K562 (cell line): ENCODE measurements around the gene ARID3A. TPM values are rescaled to one million over a fixed set of nuclear protein-coding genes. Genes with fewer than 3 reads are reported as not detected.

Experiments
- ATAC-seq: fragments of 200-7000 bp; cut with Tn5 transposase; 3 replicates; pipeline ENCODE4 v1.9.1; 2020; ENCODE audit warnings: moderate library complexity
- BruUV-seq: library from RNA; stranded (reverse); fragments of 400-500 nt; replicated peaks from 2 replicates; lab custom pipeline; 2021; lab: Mats Ljungman, UMichigan
- CTCF ChIA-PET: fragments of 300-600 bp; formaldehyde crosslinking; extraction: SDS; loops from one replicate; lab custom pipeline; 2021; ENCODE audit warnings: low intra/inter-chr PET ratio; lab: Yijun Ruan, JAX
- POLR2A ChIA-PET: fragments of 300-600, 350-650 bp; sonication (Branson Sonifier 250); formaldehyde crosslinking; extraction: SDS; loops from one replicate; lab custom pipeline; 2021; ENCODE audit warnings: antibody characterized with exemption, inconsistent platforms; lab: Yijun Ruan, JAX
- DNase-seq, 4 experiments: peaks; one replicate each; pipeline versions ENCODE4 v3.0.0 to v3.0.0-alpha.2; 2011 to 2018; ENCODE audit warnings: low spot score in 3 of 4, mixed read lengths in 3 of 4; ENCODE audit errors: extremely low read depth in 1 of 4
- FAIRE-seq: peaks from 2 replicates; lab custom pipeline; 2011; peaks lifted over from hg19 to GRCh38; lab: Jason Lieb, UNC
- H2AFZ ChIP-seq: 2 replicates; pipeline ENCODE4 v1.6.0; 2011; ENCODE audit warnings: low read depth, low read length, control low read depth, inconsistent platforms
- H3K27ac ChIP-seq: fragments of 200-600 bp; 3 replicates; pipeline ENCODE4 v1.8.0; 2011; ENCODE audit warnings: low read depth, mild to moderate bottlenecking, control low read depth, inconsistent platforms, low read length, moderate library complexity, mixed read lengths; ENCODE audit errors: extremely low read depth
- H3K27me3 ChIP-seq, 2 experiments: fragments of 300-600 bp in 1 of 2; 2 replicates in 1 of 2; 3 replicates in 1 of 2; pipeline versions ENCODE4 v1.6.0 to v1.8.0; 2011; ENCODE audit warnings: inconsistent platforms in 2 of 2, low read length in 2 of 2, mild to moderate bottlenecking in 1 of 2, mixed read lengths in 1 of 2, moderate library complexity in 1 of 2; ENCODE audit not compliant: control insufficient read depth in 2 of 2, insufficient read depth in 2 of 2
- H3K36me3 ChIP-seq: fragments of 300-600 bp; 3 replicates; pipeline ENCODE4 v1.8.0; 2011; ENCODE audit warnings: mild to moderate bottlenecking, low read length, inconsistent platforms; ENCODE audit not compliant: control insufficient read depth, insufficient read depth
- H3K4me1 ChIP-seq, 2 experiments: fragments of 200-600 bp in 1 of 2; replicated peaks in 1 of 2; 2 replicates in 1 of 2; 3 replicates in 1 of 2; pipeline versions ENCODE4 v1.5.1 to v1.8.0; 2011; ENCODE audit warnings: inconsistent platforms in 2 of 2, low read length in 2 of 2, mild to moderate bottlenecking in 1 of 2, mixed read lengths in 1 of 2, moderate library complexity in 1 of 2; ENCODE audit not compliant: control insufficient read depth in 2 of 2, insufficient read depth in 2 of 2
- H3K4me2 ChIP-seq: 2 replicates; pipeline ENCODE4 v1.6.1; 2011; ENCODE audit warnings: low read length, control low read depth, inconsistent platforms, mixed read lengths; ENCODE audit not compliant: insufficient read depth
- H3K4me3 ChIP-seq: fragments of 200-600 bp; sonication (generic), shearing (Covaris generic); 2 replicates; pipeline ENCODE4 v1.5.1; 2016; ENCODE audit warnings: control low read depth, inconsistent platforms
- H3K79me2 ChIP-seq: fragments of 200-600 bp; 3 replicates; pipeline ENCODE4 v1.8.0; 2011; ENCODE audit warnings: low read length, inconsistent platforms; ENCODE audit not compliant: control insufficient read depth, insufficient read depth
- H3K9ac ChIP-seq, 2 experiments: 2 replicates each; pipeline versions ENCODE4 v1.6.0 to v1.6.1; 2011; ENCODE audit warnings: low read depth in 2 of 2, low read length in 2 of 2, control low read depth in 1 of 2, inconsistent platforms in 1 of 2, mild to moderate bottlenecking in 1 of 2, mixed read lengths in 1 of 2; ENCODE audit not compliant: insufficient read depth in 1 of 2
- H3K9me1 ChIP-seq: one replicate; pipeline ENCODE4 v1.6.0; 2011; ENCODE audit warnings: inconsistent platforms, mild to moderate bottlenecking, low read length, moderate library complexity; ENCODE audit not compliant: control insufficient read depth, insufficient read depth
- H3K9me3 ChIP-seq: replicated peaks from 2 replicates; pipeline ENCODE4 v1.5.1; 2011; ENCODE audit warnings: low read depth, low read length, inconsistent platforms; ENCODE audit not compliant: control insufficient read depth, insufficient read depth
- H4K20me1 ChIP-seq: replicated peaks from 2 replicates; pipeline ENCODE4 v1.6.1; 2011; ENCODE audit warnings: low read length, inconsistent platforms, mixed read lengths; ENCODE audit not compliant: control insufficient read depth, insufficient read depth
- FOS ChIP-seq: IDR thresholded peaks from 3 replicates; pipeline ENCODE4 v1.6.1; 2011; ENCODE audit not compliant: insufficient read length; ENCODE audit errors: extremely low read depth
- FUS ChIP-seq: fragments of 200-400 bp; formaldehyde crosslinking; optimal IDR thresholded peaks from 2 replicates; pipeline ENCODE3; 2017; ENCODE audit warnings: low read depth, low read length
- GABPB1 ChIP-seq: sonication (generic); formaldehyde crosslinking; IDR thresholded peaks from 2 replicates; pipeline ENCODE4 v1.8.0; 2022; ENCODE audit warnings: mild to moderate bottlenecking, missing genetic modification reagents
- HNRNPL ChIP-seq: fragments of 200-400 bp; formaldehyde crosslinking; IDR thresholded peaks from 2 replicates; pipeline ENCODE4 v1.6.1; 2017; ENCODE audit warnings: low read depth, mild to moderate bottlenecking, low read length
- HSF4 ChIP-seq: fragments of 250-450 bp; sonication (Bioruptor Pico); IDR thresholded peaks from 2 replicates; pipeline ENCODE4 v2.1.2; 2022; ENCODE audit warnings: mild to moderate bottlenecking, moderate library complexity, borderline replicate concordance
- PCBP1 ChIP-seq: fragments of 200-400 bp; formaldehyde crosslinking; IDR thresholded peaks from 2 replicates; pipeline ENCODE4 v1.6.1; 2018; ENCODE audit warnings: mild to moderate bottlenecking, low read depth, low read length; ENCODE audit not compliant: poor library complexity, severe bottlenecking
- PRPF4 ChIP-seq: fragments of 200-400 bp; formaldehyde crosslinking; IDR thresholded peaks from one replicate; pipeline ENCODE4 v1.6.1; 2017; ENCODE audit warnings: low read length, low read depth, mild to moderate bottlenecking; ENCODE audit not compliant: insufficient read depth, poor library complexity, severe bottlenecking
- ZNF175 ChIP-seq: fragments of 200-800 bp; sonication (Bioruptor generic); IDR thresholded peaks from 2 replicates; pipeline ENCODE4 v1.6.1; 2016; ENCODE audit warnings: low read depth, mild to moderate bottlenecking, missing genetic modification characterization, missing compliant biosample characterization
- ZNF347 ChIP-seq: fragments of 450-650 bp; formaldehyde crosslinking; IDR thresholded peaks from 2 replicates; pipeline ENCODE4 v1.4.0; 2020; ENCODE audit warnings: low read depth, mild to moderate bottlenecking, moderate library complexity
- WGBS: fragments of 100-300 bp; shearing (Covaris generic); methylation state at CpG from one replicate; pipeline ENCODE4 v1.1.6; 2016; ENCODE audit warnings: low coverage, mixed read lengths; ENCODE audit not compliant: insufficient coverage; ENCODE audit errors: missing lambda C conversion rate; 5-methylcytosine and 5-hydroxymethylcytosine counted together
- in situ Hi-C: fragments of 300-500 bp; cut with MboI; formaldehyde crosslinking; loops from 4 replicates; pipeline ENCODE4 v1.15.0; 2018; ENCODE audit warnings: inconsistent platforms, mixed read lengths
- intact Hi-C: fragments of 100-400 bp; cut with micrococcal nuclease; formaldehyde crosslinking; loops from 2 replicates; pipeline ENCODE4 v1.14.2; 2022
- polyA plus RNA-seq, 8 experiments: library from polyadenylated mRNA; depleted of rRNA in 4 of 8; stranded (reverse) in 5 of 8; unstranded in 3 of 8; fragments of >200 nt; fragmentation: Nextera tagmentation in 2 of 8; fragmentation: Illumina TruSeq in 1 of 8; extraction: Ambion mirVana in 2 of 8; extraction: Trizol in 1 of 8; gene quantifications; 2 replicates each; pipeline versions ENCODE4 v1.2.1 to v1.2.3, GENCODE V29; 2011 to 2014; ENCODE audit warnings: inconsistent platforms in 1 of 8, missing spikeins in 1 of 8
- total RNA-seq, 7 experiments: library from RNA; depleted of rRNA in 6 of 7; stranded (reverse); fragments of >200 nt in 6 of 7; fragmentation: Illumina TruSeq in 2 of 7; extraction: Trizol in 2 of 7; gene quantifications; 2 replicates each; pipeline versions ENCODE4 v1.2.1 to v1.2.3, GENCODE V29; 2011 to 2021; ENCODE audit warnings: low replicate concordance in 1 of 7
- TF ChIP-seq, protein P1 (sequence below): sonication (generic); formaldehyde crosslinking; IDR thresholded peaks from 2 replicates; pipeline ENCODE4 v1.8.1; 2023; ENCODE audit warnings: mild to moderate bottlenecking, missing genetic modification reagents
- TF ChIP-seq, protein P2 (sequence below): fragments of 250-450 bp; sonication (Bioruptor Pico); IDR thresholded peaks from 2 replicates; pipeline ENCODE4 v1.5.0; 2021
- TF ChIP-seq, protein P3 (sequence below): IDR thresholded peaks from 2 replicates; pipeline ENCODE4 v1.6.1; 2016; ENCODE audit warnings: missing genetic modification characterization, missing compliant biosample characterization
- TF ChIP-seq, protein P4 (sequence below): sonication (generic); formaldehyde crosslinking; IDR thresholded peaks from 2 replicates; pipeline ENCODE4 v1.8.1; 2022; ENCODE audit warnings: missing genetic modification reagents

Gene ARID3A
- total and polyA plus RNA-seq, 9 of the 15 experiments (the other 6 are each of a cell fraction or from before 2014, with no cell fraction given): 1.4 to 118 (median 31.2) TPM

DNA sequence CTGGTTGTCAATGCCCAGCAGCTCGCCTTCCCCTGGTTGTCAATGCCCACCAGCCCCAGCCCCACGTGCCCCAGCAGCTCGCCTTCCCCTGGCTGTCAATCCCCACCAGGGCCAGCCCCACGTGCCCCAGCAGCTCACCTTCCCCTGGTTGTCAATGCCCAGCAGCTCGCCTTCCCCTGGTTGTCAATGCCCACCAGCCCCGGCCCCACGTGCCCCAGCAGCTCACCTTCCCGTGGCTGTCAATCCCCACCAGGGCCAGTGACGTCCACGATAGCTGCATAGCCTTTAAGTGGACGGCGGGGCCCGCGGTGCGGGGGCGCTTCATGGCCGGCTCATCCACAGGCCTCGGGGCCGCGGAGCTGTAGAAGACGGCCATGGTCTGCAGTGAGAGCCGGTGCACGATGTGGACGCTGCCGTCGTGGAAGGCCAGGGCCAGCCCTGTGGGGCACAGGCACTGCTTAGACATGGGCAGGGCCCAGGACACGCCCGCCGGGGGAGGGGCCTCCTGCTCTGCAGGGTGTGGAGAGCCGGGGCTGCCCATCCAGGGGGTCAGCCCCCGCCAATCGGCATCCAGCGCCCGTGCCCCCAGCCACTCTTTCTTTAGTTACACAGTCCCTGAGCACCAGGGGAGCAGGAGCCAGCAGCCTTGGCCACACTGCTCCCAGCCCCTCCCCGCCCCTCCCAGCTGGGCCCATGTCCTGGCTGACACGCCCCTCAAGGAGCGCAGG is 46.0 kb upstream of the ARID3A start:
- no TSS peak for BruUV-seq
- ChIA-PET CTCF (no interaction called here), POLR2A (interaction anchor here (0.6 to 3.1 kb wide), 6 partner anchors 11 to 363 kb away, joined by 3 to 11 read pairs (median 4); partner anchors contain the start of gene PTBP1)
- no peak overlapping the region for H3K27ac ChIP-seq
- H3K9ac ChIP-seq: no peak overlapping the region
- peaks cover 0 to 42% of the 10 kb centered on the region in 2 experiments; a peak in 2 of 5 replicates for H3K4me1 ChIP-seq
- H3K9me1 ChIP-seq: no peaks in the 10 kb centered on the region
- H3K4me2 ChIP-seq: no peak overlapping the region
- H3K9me3 ChIP-seq: no peaks in the 10 kb centered on the region
- 86% methylated on average over 25 of the region's 37 CpGs for WGBS
- no peaks in the 10 kb centered on the region for H3K79me2 ChIP-seq
- no peaks in the 10 kb centered on the region for H3K27me3 ChIP-seq
- H2AFZ ChIP-seq: no peak overlapping the region
- FAIRE-seq (no peak), ATAC-seq (peak; percentile 46), DNase-seq (peak in 1 of 4 experiments; percentile 39)
- intact Hi-C loops: no loop called here
- H4K20me1 ChIP-seq: no peaks in the 10 kb centered on the region; the same call in 1 of the 2 replicates
- H3K4me3 ChIP-seq: no peak overlapping the region
- peaks cover 64% of the 10 kb centered on the region for H3K36me3 ChIP-seq
- in situ Hi-C loops: no loop called here
- TF ChIP-seq ZNF175 (CRISPR knock-in tag) (no peak), ZNF347 (CRISPR knock-in tag) (no peak), HNRNPL (0 out of 2 replicates have a peak, but pooled peaks have one; percentile 64), FUS (no peak), HSF4 (CRISPR knock-in tag) (no peak), PRPF4 (no peak), PCBP1 (no peak), FOS (no peak), GABPB1 (CRISPR knock-in tag) (no peak)
- TF ChIP-seq, protein P1, sequence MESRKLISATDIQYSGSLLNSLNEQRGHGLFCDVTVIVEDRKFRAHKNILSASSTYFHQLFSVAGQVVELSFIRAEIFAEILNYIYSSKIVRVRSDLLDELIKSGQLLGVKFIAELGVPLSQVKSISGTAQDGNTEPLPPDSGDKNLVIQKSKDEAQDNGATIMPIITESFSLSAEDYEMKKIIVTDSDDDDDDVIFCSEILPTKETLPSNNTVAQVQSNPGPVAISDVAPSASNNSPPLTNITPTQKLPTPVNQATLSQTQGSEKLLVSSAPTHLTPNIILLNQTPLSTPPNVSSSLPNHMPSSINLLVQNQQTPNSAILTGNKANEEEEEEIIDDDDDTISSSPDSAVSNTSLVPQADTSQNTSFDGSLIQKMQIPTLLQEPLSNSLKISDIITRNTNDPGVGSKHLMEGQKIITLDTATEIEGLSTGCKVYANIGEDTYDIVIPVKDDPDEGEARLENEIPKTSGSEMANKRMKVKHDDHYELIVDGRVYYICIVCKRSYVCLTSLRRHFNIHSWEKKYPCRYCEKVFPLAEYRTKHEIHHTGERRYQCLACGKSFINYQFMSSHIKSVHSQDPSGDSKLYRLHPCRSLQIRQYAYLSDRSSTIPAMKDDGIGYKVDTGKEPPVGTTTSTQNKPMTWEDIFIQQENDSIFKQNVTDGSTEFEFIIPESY (CRISPR knock-in tag): peak; percentile 65; the same call in 1 of the 2 replicates
- TF ChIP-seq, protein P2, sequence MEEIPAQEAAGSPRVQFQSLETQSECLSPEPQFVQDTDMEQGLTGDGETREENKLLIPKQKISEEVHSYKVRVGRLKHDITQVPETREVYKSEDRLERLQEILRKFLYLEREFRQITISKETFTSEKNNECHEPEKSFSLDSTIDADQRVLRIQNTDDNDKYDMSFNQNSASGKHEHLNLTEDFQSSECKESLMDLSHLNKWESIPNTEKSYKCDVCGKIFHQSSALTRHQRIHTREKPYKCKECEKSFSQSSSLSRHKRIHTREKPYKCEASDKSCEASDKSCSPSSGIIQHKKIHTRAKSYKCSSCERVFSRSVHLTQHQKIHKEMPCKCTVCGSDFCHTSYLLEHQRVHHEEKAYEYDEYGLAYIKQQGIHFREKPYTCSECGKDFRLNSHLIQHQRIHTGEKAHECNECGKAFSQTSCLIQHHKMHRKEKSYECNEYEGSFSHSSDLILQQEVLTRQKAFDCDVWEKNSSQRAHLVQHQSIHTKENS (CRISPR knock-in tag): no peak
- TF ChIP-seq, protein P3, sequence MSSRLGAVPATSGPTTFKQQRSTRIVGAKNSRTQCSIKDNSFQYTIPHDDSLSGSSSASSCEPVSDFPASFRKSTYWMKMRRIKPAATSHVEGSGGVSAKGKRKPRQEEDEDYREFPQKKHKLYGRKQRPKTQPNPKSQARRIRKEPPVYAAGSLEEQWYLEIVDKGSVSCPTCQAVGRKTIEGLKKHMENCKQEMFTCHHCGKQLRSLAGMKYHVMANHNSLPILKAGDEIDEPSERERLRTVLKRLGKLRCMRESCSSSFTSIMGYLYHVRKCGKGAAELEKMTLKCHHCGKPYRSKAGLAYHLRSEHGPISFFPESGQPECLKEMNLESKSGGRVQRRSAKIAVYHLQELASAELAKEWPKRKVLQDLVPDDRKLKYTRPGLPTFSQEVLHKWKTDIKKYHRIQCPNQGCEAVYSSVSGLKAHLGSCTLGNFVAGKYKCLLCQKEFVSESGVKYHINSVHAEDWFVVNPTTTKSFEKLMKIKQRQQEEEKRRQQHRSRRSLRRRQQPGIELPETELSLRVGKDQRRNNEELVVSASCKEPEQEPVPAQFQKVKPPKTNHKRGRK (tag): no peak
- TF ChIP-seq, protein P4, sequence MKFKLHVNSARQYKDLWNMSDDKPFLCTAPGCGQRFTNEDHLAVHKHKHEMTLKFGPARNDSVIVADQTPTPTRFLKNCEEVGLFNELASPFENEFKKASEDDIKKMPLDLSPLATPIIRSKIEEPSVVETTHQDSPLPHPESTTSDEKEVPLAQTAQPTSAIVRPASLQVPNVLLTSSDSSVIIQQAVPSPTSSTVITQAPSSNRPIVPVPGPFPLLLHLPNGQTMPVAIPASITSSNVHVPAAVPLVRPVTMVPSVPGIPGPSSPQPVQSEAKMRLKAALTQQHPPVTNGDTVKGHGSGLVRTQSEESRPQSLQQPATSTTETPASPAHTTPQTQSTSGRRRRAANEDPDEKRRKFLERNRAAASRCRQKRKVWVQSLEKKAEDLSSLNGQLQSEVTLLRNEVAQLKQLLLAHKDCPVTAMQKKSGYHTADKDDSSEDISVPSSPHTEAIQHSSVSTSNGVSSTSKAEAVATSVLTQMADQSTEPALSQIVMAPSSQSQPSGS: no peak
